Hair follicle dermal papilla cell (primary cell): ENCODE data around the gene POGLUT2. TPM values are rescaled to one million over a fixed set of nuclear protein-coding genes. Genes with fewer than 3 reads are reported as not detected.

Experiments
- total RNA-seq: library from RNA; depleted of rRNA; stranded (reverse); fragments of >200 nt; gene quantifications from 2 replicates; pipeline ENCODE4 v1.2.3, GENCODE V29; 2012

The POGLUT2 gene
- 10.9 and 12.2 TPM in 2 replicates for total RNA-seq

DNA sequence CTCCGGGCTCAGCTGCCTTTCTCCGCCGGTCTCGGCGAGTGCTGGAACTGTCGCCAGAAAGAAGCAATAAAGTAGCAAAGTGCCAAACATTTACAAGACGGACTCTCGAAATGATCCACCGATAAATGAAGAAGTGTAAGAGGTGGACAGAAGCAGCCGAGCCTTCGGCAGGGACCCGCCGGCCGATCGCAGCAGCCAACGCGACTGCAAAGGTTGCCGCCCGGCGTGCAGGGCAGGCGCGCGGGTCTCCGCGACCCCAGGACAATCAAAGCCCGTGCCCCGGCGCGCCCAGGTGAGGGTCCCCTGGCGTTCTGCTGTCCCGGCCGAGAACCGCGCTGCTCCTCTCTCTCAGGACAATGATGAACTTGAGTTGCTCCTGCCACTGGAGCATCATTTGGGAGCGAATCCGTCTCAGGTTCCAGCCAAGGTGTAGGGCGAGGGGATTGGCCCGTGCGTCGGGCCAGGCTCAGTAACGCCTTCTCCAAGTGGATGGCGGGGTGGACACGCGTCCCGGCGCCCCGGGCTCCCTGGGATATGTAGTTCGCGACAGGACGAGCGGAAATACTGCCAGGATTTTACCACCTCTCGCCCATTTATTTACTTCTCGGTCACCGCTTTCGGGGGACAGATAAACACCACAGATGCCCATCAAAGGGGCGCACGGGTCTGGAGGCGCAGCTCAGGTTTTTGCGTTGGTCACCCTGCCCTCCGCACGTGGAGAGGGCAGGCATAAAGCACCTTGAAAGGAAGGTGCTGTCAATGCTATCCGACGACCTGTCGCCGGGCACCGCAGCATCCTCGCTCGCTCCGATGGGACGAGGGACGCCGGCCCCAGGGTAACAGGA is at the start of gene POGLUT2, which contains the start of gene BIVM:
Gene POGLUT2 (minus strand): TSS at position 396 of the 845 bp plus-strand sequence. CDS start 306 bp downstream, at position 90.
Gene BIVM (plus strand): TSS at position 539 of the 845 bp plus-strand sequence. CDS start 8,149 bp downstream, outside the sequence.

DNA sequence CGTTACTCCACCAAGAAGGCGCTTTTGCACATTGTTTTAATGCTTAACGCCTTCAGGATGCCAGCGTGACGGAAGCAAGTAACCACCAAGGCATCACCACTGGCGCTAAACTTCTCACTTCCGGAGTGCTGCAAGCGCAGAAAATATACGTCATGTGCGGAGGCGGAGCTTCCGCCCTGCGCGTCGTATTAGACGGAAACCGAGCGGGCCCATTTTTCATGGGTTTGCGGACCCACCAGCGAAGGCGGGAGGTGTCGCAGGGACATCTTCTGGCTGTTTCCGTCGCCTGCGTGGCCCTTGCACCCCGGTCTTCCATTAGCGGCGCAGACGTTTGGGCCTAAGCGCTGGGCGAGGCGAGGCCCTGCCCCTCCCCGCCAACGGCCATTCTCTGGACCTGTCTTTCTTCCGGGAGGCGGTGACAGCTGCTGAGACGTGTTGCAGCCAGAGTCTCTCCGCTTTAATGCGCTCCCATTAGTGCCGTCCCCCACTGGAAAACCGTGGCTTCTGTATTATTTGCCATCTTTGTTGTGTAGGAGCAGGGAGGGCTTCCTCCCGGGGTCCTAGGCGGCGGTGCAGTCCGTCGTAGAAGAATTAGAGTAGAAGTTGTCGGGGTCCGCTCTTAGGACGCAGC is 47.0 kb upstream of the POGLUT2 start, which contains the start of gene ERCC5:
Gene ERCC5 (plus strand): TSS at position 403 of the 631 bp plus-strand sequence. CDS start 235 bp downstream, outside the sequence.

DNA sequence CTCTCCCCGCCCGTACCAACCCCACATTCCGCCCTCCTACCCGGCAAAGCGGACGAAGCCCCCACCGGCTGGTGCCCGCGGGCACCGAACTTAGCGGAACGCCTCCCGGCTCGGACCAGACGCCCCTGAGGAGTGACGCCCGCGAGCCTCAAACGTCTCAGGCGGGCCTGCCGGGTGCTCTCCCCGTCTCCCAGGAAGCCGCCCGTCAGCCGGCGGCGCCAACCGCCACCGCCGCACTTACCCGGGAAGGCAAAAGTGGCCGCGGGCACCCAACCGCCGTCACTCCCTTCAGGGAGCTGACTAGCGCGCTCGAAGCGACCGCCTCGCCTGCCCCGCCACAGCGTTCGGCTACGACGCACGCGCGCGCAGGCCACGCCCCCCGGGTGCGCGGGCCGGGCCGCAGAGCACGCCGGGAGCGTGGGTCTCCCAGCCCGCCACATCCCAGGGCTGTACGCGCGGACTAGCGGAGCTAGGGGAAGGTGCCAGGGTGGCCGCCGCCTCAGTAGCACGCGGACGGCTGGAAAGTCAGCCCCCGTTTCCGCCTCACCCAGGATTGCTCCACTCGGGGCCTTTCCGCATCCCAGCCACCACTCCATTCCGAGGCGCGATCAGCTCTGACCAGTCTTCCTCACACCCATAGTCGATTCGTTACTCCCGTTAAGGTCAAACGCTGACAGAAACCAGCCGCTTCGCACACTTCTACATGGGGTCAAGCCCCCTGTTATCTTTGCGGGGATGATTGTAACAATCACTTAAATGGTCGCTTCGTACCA is 25.1 kb downstream of the POGLUT2 start, which contains the start of gene TEX30:
Gene TEX30 (minus strand): TSS at position 346 of the 773 bp plus-strand sequence. CDS start 3,760 bp downstream, outside the sequence.

Other genes with a start within 250 kb of the POGLUT2 start
- 55.7 and 72.2 TPM in 2 replicates for gene TPP2, start 202.0 kb downstream of the POGLUT2 start, total RNA-seq
- not detected in 2 replicates for gene METTL21C, start 103.9 kb downstream of the POGLUT2 start, total RNA-seq
- 7.3 and 8.1 TPM in 2 replicates for gene TEX30, start 25.2 kb downstream of the POGLUT2 start, total RNA-seq
- gene BIVM, start 143 bp upstream of the POGLUT2 start, total RNA-seq: 25.5 and 32.9 TPM in 2 replicates
- gene ERCC5, start 47.1 kb upstream of the POGLUT2 start, total RNA-seq: 62.1 and 64.2 TPM in 2 replicates